Osteocyte (in vitro differentiated cells): ENCODE data around the gene UROS. TPM values are rescaled to one million over a fixed set of nuclear protein-coding genes. Genes with fewer than 3 reads are reported as not detected.

Experiments used
- DNase-seq: peaks from one replicate; pipeline ENCODE4 v3.0.0; 2021; ENCODE audit warnings: mixed read lengths; ENCODE audit not compliant: unreplicated experiment; ENCODE audit errors: extremely low spot score
- H3K27ac Mint-ChIP-seq: one replicate; pipeline ENCODE4 v1.8.0; 2021; ENCODE audit warnings: mild to moderate bottlenecking, mixed read lengths; ENCODE audit not compliant: unreplicated experiment
- H3K27me3 Mint-ChIP-seq: one replicate; pipeline ENCODE4 v1.8.0; 2021; ENCODE audit warnings: mixed read lengths; ENCODE audit not compliant: unreplicated experiment
- H3K36me3 Mint-ChIP-seq: one replicate; pipeline ENCODE4 v1.8.0; 2021; ENCODE audit warnings: mixed read lengths; ENCODE audit not compliant: unreplicated experiment
- H3K4me1 Mint-ChIP-seq: one replicate; pipeline ENCODE4 v1.8.0; 2021; ENCODE audit warnings: mixed read lengths; ENCODE audit not compliant: unreplicated experiment
- H3K4me3 Mint-ChIP-seq: one replicate; pipeline ENCODE4 v1.8.0; 2021; ENCODE audit warnings: mild to moderate bottlenecking, moderate library complexity, mixed read lengths; ENCODE audit not compliant: unreplicated experiment
- H3K9me3 Mint-ChIP-seq: one replicate; pipeline ENCODE4 v1.8.0; 2021; ENCODE audit warnings: mixed read lengths; ENCODE audit not compliant: unreplicated experiment
- total RNA-seq: library from RNA; stranded (reverse); gene quantifications from 2 replicates; pipeline ENCODE4 v1.2.1, GENCODE V29; 2021
- TF ChIP-seq, protein P1 (sequence below): fragments of 200-600 bp; sonication (generic); IDR thresholded peaks from 2 replicates; pipeline ENCODE4 v1.5.0; 2021; ENCODE audit warnings: antibody characterized with exemption, mild to moderate bottlenecking, moderate library complexity

UROS gene
- total RNA-seq, 1 donor from 2014 or later, result 68.0 TPM

DNA sequence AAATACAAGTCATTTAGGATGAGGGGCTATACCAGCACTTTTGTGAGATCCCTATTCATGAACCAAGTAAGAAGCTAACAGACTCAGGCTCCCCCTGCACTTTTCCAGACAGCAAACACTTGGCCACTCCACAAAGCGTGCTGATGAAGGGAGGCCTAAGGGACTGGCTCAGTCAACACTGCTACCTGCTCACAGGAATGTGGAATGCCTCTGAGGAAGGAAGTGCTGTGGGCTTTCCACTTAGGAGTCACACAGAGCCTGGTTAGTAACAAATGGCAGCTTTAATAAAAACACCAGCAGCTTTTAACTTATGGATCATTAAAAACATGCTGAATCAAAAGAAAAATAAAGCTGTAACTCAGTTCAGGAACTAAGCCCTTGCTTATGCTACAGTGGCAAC is 15.0 kb downstream of the UROS start:
- DNase-seq, result no peak
- Mint-ChIP-seq H3K36me3 (peaks cover 42% of the 10 kb centered on the region), H3K4me1 (peaks cover 2% of the 10 kb centered on the region), H3K27ac (no peak overlapping the region), H3K9me3 (no peaks in the 10 kb centered on the region), H3K27me3 (no peaks in the 10 kb centered on the region), H3K4me3 (no peak overlapping the region)
- TF ChIP-seq, protein P1, sequence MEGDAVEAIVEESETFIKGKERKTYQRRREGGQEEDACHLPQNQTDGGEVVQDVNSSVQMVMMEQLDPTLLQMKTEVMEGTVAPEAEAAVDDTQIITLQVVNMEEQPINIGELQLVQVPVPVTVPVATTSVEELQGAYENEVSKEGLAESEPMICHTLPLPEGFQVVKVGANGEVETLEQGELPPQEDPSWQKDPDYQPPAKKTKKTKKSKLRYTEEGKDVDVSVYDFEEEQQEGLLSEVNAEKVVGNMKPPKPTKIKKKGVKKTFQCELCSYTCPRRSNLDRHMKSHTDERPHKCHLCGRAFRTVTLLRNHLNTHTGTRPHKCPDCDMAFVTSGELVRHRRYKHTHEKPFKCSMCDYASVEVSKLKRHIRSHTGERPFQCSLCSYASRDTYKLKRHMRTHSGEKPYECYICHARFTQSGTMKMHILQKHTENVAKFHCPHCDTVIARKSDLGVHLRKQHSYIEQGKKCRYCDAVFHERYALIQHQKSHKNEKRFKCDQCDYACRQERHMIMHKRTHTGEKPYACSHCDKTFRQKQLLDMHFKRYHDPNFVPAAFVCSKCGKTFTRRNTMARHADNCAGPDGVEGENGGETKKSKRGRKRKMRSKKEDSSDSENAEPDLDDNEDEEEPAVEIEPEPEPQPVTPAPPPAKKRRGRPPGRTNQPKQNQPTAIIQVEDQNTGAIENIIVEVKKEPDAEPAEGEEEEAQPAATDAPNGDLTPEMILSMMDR, result no peak

DNA sequence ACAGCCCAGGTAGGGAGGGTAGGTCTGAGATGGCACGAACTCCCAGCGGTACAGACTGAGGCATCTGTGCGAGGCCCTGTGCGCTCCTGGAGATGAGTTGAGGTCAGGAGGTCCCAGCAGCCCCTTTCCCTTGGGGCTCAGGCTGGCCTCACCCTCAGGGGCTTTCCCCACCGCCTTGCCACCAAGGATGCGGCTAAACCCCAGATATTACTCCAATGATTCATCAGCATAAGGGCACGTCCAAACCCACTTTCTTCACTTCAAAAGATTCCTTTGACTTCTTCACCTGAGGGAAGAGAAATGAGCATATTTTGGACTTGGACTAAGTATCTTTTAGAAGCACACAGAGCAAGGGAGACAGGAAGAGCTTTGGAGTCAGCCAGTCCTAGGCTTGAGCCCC is 20.3 kb downstream of the UROS start:
- Mint-ChIP-seq H3K36me3 (peaks cover 33% of the 10 kb centered on the region), H3K9me3 (no peaks in the 10 kb centered on the region), H3K27ac (no peak overlapping the region), H3K4me1 (no peaks in the 10 kb centered on the region), H3K4me3 (no peak overlapping the region), H3K27me3 (no peaks in the 10 kb centered on the region)
- TF ChIP-seq, protein P1, result no peak
- no peak for DNase-seq

DNA sequence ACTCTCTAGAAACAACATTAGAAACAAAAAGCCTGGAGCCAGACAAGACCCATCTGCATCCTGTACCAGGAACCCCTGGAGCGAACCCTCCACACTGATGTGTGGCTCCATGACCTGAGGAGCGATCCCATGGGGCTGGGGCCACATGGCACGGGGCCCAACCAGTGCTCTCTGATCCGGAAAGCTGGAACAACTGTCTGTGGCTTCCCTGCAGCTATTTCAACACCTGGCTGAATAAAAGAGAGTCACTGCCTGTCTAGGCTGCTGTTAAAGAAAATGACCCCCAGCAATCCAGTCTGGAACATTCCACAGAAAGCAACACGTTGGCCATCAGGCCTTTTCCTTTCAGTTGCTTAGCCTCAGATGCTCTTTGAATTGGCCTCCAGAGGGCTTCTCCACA is 20.9 kb downstream of the UROS start:
- Mint-ChIP-seq H3K4me1 (no peaks in the 10 kb centered on the region), H3K36me3 (peaks cover 30% of the 10 kb centered on the region), H3K4me3 (no peak overlapping the region), H3K27ac (no peak overlapping the region), H3K9me3 (no peaks in the 10 kb centered on the region), H3K27me3 (no peaks in the 10 kb centered on the region)
- TF ChIP-seq, protein P1, result no peak
- no peak for DNase-seq

DNA sequence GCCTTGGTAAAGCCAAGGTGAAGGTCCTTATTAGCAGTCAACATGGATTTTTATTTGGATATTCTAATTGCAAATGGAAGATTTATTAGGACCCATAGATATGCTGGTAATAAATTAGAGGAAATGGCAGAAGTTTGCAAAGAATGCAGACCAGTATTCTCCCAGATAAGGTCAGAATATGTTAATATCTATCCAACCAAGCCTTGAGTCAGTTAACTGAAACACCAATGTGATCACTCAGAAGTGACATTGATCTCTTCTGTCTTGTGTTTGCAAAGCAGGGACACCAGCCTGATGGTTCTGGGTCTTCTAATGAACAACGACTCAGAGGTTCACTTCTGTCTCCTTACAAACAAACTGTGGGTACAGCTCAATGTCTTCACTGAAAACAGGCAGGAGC is 21.5 kb downstream of the UROS start:
- Mint-ChIP-seq H3K27me3 (no peaks in the 10 kb centered on the region), H3K9me3 (no peaks in the 10 kb centered on the region), H3K4me1 (no peaks in the 10 kb centered on the region), H3K36me3 (peaks cover 29% of the 10 kb centered on the region), H3K4me3 (no peak overlapping the region), H3K27ac (no peak overlapping the region)
- TF ChIP-seq, protein P1, result no peak
- no peak for DNase-seq

DNA sequence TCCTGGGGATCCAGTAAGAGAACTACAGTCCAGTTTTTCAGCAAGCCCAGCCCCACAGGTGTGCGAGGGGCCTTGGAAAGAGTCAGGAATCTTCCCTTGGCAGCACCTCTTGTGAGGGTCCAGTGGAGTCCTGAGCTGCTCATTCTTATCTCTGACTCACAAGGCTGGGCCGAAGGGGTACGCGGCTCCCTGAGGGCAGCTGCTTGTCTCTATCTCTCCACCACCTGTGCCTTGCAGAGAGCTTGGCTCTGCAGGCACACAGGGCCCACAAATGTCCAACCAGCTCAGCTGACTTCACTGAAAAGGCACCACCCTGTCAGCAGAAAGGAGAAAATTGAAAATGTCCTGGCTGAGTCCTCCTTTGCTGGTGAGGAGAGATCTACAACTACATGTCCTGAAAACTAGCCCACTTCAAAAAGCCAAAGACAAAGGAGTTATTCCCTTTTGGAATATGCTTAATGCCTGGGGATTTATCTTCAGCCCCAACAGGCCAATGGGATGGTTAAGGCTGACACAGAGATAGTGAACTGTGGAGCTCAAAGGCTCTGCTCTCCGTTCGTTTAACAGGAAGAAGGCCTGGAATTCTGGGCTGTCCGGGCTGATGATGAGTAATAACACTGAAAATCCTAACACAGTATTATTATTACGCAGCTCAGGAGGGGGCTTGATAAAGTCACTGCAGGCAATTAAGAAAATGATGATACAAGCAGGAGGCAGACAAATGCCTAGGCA is 23.4 kb downstream of the UROS start:
- TF ChIP-seq, protein P1, result no peak
- no peaks in the 10 kb centered on the region for H3K9me3 Mint-ChIP-seq
- no peak overlapping the region for H3K27ac Mint-ChIP-seq
- no peak for DNase-seq
- H3K4me1 Mint-ChIP-seq, result no peaks in the 10 kb centered on the region
- no peaks in the 10 kb centered on the region for H3K27me3 Mint-ChIP-seq
- H3K36me3 Mint-ChIP-seq, result peaks cover 14% of the 10 kb centered on the region
- no peak overlapping the region for H3K4me3 Mint-ChIP-seq
